SK-N-SH (cell line): ENCODE data around the gene HHLA2. TPM values are rescaled to one million over a fixed set of nuclear protein-coding genes. Genes with fewer than 3 reads are reported as not detected.

Experiments used
- CTCF ChIA-PET: fragments of 300-600, 350-600 bp; formaldehyde crosslinking; extraction: SDS; loops from one replicate; lab custom pipeline; 2021; lab: Yijun Ruan, JAX
- POLR2A ChIA-PET: fragments of 350-600 bp; sonication (Branson Sonifier 250); formaldehyde crosslinking; extraction: SDS; loops from one replicate; lab custom pipeline; 2020; ENCODE audit warnings: antibody characterized with exemption, inconsistent platforms; lab: Yijun Ruan, JAX
- DNase-seq: peaks from one replicate; pipeline ENCODE4 v3.0.0; 2012
- H2AFZ ChIP-seq: fragments of 200-600 bp; sonication (generic); 2 replicates; pipeline ENCODE4 v1.8.1; 2016; ENCODE audit warnings: antibody characterized with exemption, mild to moderate bottlenecking, low read depth
- H3F3A ChIP-seq: fragments of 200-600 bp; sonication (generic); replicated peaks from 2 replicates; pipeline ENCODE3; 2016; ENCODE audit warnings: antibody characterized with exemption, mild to moderate bottlenecking; ENCODE audit not compliant: insufficient read depth
- H3K27ac ChIP-seq, 2 experiments: fragments of 200-500 bp in 1 of 2; fragments of 200-600 bp in 1 of 2; sonication (Bioruptor generic) in 1 of 2; sonication (generic), shearing (Covaris generic) in 1 of 2; 2 replicates each; pipeline versions ENCODE4 v1.5.1 to v1.6.1; 2014 to 2016; ENCODE audit warnings: low read depth in 2 of 2, inconsistent platforms in 1 of 2, low read length in 1 of 2, mild to moderate bottlenecking in 1 of 2, mixed read lengths in 1 of 2
- H3K27me3 ChIP-seq: fragments of 200-600 bp; sonication (generic), shearing (Covaris generic); 2 replicates; pipeline ENCODE4 v1.6.1; 2016; ENCODE audit warnings: mixed run types; ENCODE audit not compliant: insufficient read depth
- H3K36me3 ChIP-seq, 2 experiments: fragments of 200-500 bp in 1 of 2; fragments of 200-600 bp in 1 of 2; sonication (Bioruptor generic) in 1 of 2; sonication (generic) in 1 of 2; replicated peaks in 1 of 2; 2 replicates each; pipeline versions ENCODE3 to v1.5.1; 2014 to 2016; ENCODE audit warnings: low read length in 1 of 2, mild to moderate bottlenecking in 1 of 2; ENCODE audit not compliant: insufficient read depth in 2 of 2, control insufficient read depth in 1 of 2
- H3K4me1 ChIP-seq, 2 experiments: fragments of 200-500 bp in 1 of 2; fragments of 200-600 bp in 1 of 2; sonication (Bioruptor generic) in 1 of 2; sonication (generic), shearing (Covaris generic) in 1 of 2; 2 replicates each; pipeline versions ENCODE4 v1.5.1 to v1.6.1; 2014 to 2016; ENCODE audit warnings: low read depth in 1 of 2, low read length in 1 of 2, mixed run types in 1 of 2; ENCODE audit not compliant: insufficient read depth in 2 of 2, control insufficient read depth in 1 of 2
- H3K4me2 ChIP-seq: fragments of 200-600 bp; sonication (generic), shearing (Covaris generic); 2 replicates; pipeline ENCODE4 v1.6.1; 2017; ENCODE audit warnings: mixed run types
- H3K4me3 ChIP-seq, 2 experiments: fragments of 200-500 bp in 1 of 2; fragments of 200-600 bp in 1 of 2; sonication (Bioruptor generic) in 1 of 2; sonication (generic), shearing (Covaris generic) in 1 of 2; 2 replicates each; pipeline versions ENCODE4 v1.5.1 to v1.8.1; 2014 to 2016; ENCODE audit warnings: low read depth in 2 of 2, inconsistent platforms in 1 of 2, low read length in 1 of 2, mild to moderate bottlenecking in 1 of 2, mixed read lengths in 1 of 2, moderate library complexity in 1 of 2
- H3K79me2 ChIP-seq: fragments of 200-600 bp; sonication (generic); 2 replicates; pipeline ENCODE4 v1.8.1; 2017; ENCODE audit warnings: mild to moderate bottlenecking; ENCODE audit not compliant: insufficient read depth
- H3K9ac ChIP-seq: fragments of 200-600 bp; sonication (generic); 2 replicates; pipeline ENCODE4 v1.6.1; 2017; ENCODE audit warnings: mixed run types
- H3K9me2 ChIP-seq: fragments of 200-600 bp; sonication (generic); 2 replicates; pipeline ENCODE4 v1.6.1; 2017; ENCODE audit warnings: mixed run types
- H3K9me3 ChIP-seq: fragments of 200-600 bp; sonication (generic); 2 replicates; pipeline ENCODE4 v1.6.1; 2017; ENCODE audit warnings: mixed run types, mild to moderate bottlenecking, moderate library complexity
- H4K20me1 ChIP-seq: fragments of 200-600 bp; sonication (generic); 2 replicates; pipeline ENCODE4 v1.6.1; 2017; ENCODE audit warnings: mild to moderate bottlenecking, mixed run types; ENCODE audit not compliant: insufficient read depth
- EP300 ChIP-seq, 2 experiments: IDR thresholded peaks; 2 replicates each; pipeline versions ENCODE4 v1.4.0 to v1.6.1; 2012; ENCODE audit warnings: borderline replicate concordance in 1 of 2, low read depth in 1 of 2, low read length in 1 of 2
- FOXJ3 ChIP-seq: sonication (generic); formaldehyde crosslinking; IDR thresholded peaks from 2 replicates; pipeline ENCODE4 v1.5.1; 2020; ENCODE audit warnings: mild to moderate bottlenecking, missing genetic modification reagents
- GATA2 ChIP-seq: sonication (generic); formaldehyde crosslinking; IDR thresholded peaks from 2 replicates; pipeline ENCODE4 v1.5.0; 2020; ENCODE audit warnings: mild to moderate bottlenecking, missing genetic modification reagents
- JUND ChIP-seq: IDR thresholded peaks from 2 replicates; pipeline ENCODE4 v1.4.0; 2012
- RAD21 ChIP-seq: IDR thresholded peaks from 2 replicates; pipeline ENCODE4 v1.6.1; 2012; ENCODE audit warnings: mild to moderate bottlenecking, low read length
- TAF1 ChIP-seq: IDR thresholded peaks from 2 replicates; pipeline ENCODE4 v1.6.1; 2012; ENCODE audit warnings: low read depth, mild to moderate bottlenecking, low read length, moderate library complexity, borderline replicate concordance
- TEAD4 ChIP-seq: IDR thresholded peaks from 2 replicates; pipeline ENCODE4 v1.4.0; 2012; ENCODE audit warnings: mild to moderate bottlenecking, borderline replicate concordance; ENCODE audit not compliant: insufficient read depth
- WGBS: methylation state at CpG from one replicate; pipeline ENCODE4 v1.1.6; 2017; ENCODE audit warnings: low lambda C conversion rate; 5-methylcytosine and 5-hydroxymethylcytosine counted together
- polyA plus RNA-seq, 3 experiments: library from polyadenylated mRNA; depleted of rRNA; stranded (reverse); fragments of >200 nt; gene quantifications; 2 replicates each; pipeline ENCODE4 v1.2.3, GENCODE V29; 2012
- TF ChIP-seq, protein P1 (sequence below): IDR thresholded peaks from 2 replicates; pipeline ENCODE4 v1.4.0; 2012; ENCODE audit warnings: low read depth, borderline replicate concordance
- TF ChIP-seq, protein P2 (sequence below): IDR thresholded peaks from 2 replicates; pipeline ENCODE4 v1.4.0; 2012; ENCODE audit warnings: low read depth

HHLA2 gene
- polyA plus RNA-seq, 1 of the 3 experiments (the other 2 are of a cell fraction), result not detected

DNA sequence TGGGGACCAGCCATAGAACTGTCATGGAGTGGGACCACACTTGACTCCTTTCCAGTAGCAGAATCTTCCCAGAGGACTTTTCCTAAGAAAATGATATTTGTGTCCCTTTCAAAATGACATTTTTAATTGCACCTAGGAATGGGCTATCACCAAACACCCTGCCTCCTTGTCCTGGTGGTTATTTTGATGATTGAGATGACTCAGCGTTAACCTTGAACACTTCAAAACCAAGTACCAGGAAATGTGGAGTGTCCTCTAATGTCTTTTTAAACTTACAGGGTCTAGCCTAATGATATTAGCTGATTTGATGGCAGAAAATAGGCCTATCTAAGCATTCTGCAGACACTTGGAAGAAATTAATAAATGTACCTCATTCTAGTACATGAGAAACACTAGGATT, 90.7 kb downstream of the HHLA2 start:
- WGBS, result 88% methylated on average over 1 of the region's 1 CpG
- peaks cover 4 to 6% of the 10 kb centered on the region in 2 experiments; a peak in 2 of 4 replicates for H3K4me1 ChIP-seq
- H3K27me3 ChIP-seq, result no peaks in the 10 kb centered on the region
- no peaks in the 10 kb centered on the region for H3K9me3 ChIP-seq
- H3K27ac ChIP-seq, result no peak overlapping the region
- ChIA-PET POLR2A (no interaction called here), CTCF (interaction anchor here (1.0 kb wide), 1 partner anchor 18 kb away, joined by 3 read pairs; no protein-coding TSS in a partner anchor)
- H3K9me2 ChIP-seq, result no peaks in the 10 kb centered on the region
- no peak overlapping the region for H2AFZ ChIP-seq
- no peak for DNase-seq
- H4K20me1 ChIP-seq, result no peaks in the 10 kb centered on the region
- no peak overlapping the region for H3K4me3 ChIP-seq
- TF ChIP-seq, protein P1, sequence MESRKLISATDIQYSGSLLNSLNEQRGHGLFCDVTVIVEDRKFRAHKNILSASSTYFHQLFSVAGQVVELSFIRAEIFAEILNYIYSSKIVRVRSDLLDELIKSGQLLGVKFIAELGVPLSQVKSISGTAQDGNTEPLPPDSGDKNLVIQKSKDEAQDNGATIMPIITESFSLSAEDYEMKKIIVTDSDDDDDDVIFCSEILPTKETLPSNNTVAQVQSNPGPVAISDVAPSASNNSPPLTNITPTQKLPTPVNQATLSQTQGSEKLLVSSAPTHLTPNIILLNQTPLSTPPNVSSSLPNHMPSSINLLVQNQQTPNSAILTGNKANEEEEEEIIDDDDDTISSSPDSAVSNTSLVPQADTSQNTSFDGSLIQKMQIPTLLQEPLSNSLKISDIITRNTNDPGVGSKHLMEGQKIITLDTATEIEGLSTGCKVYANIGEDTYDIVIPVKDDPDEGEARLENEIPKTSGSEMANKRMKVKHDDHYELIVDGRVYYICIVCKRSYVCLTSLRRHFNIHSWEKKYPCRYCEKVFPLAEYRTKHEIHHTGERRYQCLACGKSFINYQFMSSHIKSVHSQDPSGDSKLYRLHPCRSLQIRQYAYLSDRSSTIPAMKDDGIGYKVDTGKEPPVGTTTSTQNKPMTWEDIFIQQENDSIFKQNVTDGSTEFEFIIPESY, result no peak
- no peak for TF ChIP-seq JUND
- no peak for TF ChIP-seq EP300 (IDR thresholded peaks at IDR 0.05; ENCODE audit: borderline replicate concordance in 1 of 2, low read depth in 1 of 2, low read length in 1 of 2)
- TF ChIP-seq TEAD4, result no peak
- TF ChIP-seq FOXJ3, result no peak
- no peak for TF ChIP-seq TAF1
- H3K4me2 ChIP-seq, result no peak overlapping the region
- H3K9ac ChIP-seq, result no peak overlapping the region
- no peaks in the 10 kb centered on the region for H3K36me3 ChIP-seq
- no peaks in the 10 kb centered on the region for H3K79me2 ChIP-seq
- no peaks in the 10 kb centered on the region for H3F3A ChIP-seq

GRCh38 chr3:108388136-108389132, 92.1 kb downstream of the HHLA2 start:
- no peaks in the 10 kb centered on the region for H3F3A ChIP-seq
- DNase-seq, result no peak
- H3K27ac ChIP-seq, result no peak overlapping the region
- H2AFZ ChIP-seq, result no peak overlapping the region
- no peak overlapping the region for H3K4me3 ChIP-seq
- no peaks in the 10 kb centered on the region for H3K79me2 ChIP-seq
- TF ChIP-seq RAD21 (no peak), GATA2 (CRISPR knock-in tag) (peak; percentile 23)
- TF ChIP-seq, protein P2, sequence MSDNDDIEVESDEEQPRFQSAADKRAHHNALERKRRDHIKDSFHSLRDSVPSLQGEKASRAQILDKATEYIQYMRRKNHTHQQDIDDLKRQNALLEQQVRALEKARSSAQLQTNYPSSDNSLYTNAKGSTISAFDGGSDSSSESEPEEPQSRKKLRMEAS, result no peak
- H3K36me3 ChIP-seq, result no peaks in the 10 kb centered on the region
- ChIA-PET CTCF (interaction anchor here (1.3 to 1.5 kb wide), 3 partner anchors 89 to 712 kb away, joined by 3 to 5 read pairs (median 4); no protein-coding TSS in a partner anchor), POLR2A (interaction anchor here (1.2 kb wide), 1 partner anchor 53 kb away, joined by 3 read pairs; no protein-coding TSS in a partner anchor)
- H3K9me3 ChIP-seq, result no peaks in the 10 kb centered on the region
- H3K4me1 ChIP-seq, result peaks cover 6 to 10% of the 10 kb centered on the region in 2 experiments; a peak in 2 of 4 replicates
- no peaks in the 10 kb centered on the region for H3K27me3 ChIP-seq
- WGBS, result 91% methylated on average over 12 of the region's 12 CpGs
- H4K20me1 ChIP-seq, result no peaks in the 10 kb centered on the region
- no peak overlapping the region for H3K9ac ChIP-seq
- H3K4me2 ChIP-seq, result no peak overlapping the region
- H3K9me2 ChIP-seq, result no peaks in the 10 kb centered on the region
